Measurements from ENCODE around the gene DHRS7B. TPM values are rescaled to one million over a fixed set of nuclear protein-coding genes. Genes with fewer than 3 reads are reported as not detected.

The DHRS7B gene
- polyA plus RNA-seq, 1 of the 3 experiments (the other 2 are of a cell fraction), result 17.8 TPM

- no peak overlapping the region for H3K4me2 ChIP-seq
- H3K9me2 ChIP-seq, result no peaks in the 10 kb centered on the region
- no peak for DNase-seq
- 84% methylated on average over 9 of the region's 9 CpGs for WGBS (ENCODE audit: low lambda C conversion rate)
- no peaks in the 10 kb centered on the region for H3F3A ChIP-seq (replicated peaks; ENCODE audit: insufficient read depth)
- H3K9ac ChIP-seq, result no peak overlapping the region
- H3K36me3 ChIP-seq (replicated peaks in 1 of 2; ENCODE audit: control insufficient read depth in 1 of 2, insufficient read depth in 2 of 2, low read length in 1 of 2), result peaks cover 4 to 14% of the 10 kb centered on the region in 2 experiments
- peaks cover 0 to 25% of the 10 kb centered on the region in 2 experiments; a peak in 1 of 4 replicates for H3K4me1 ChIP-seq (ENCODE audit: control insufficient read depth in 1 of 2, insufficient read depth in 2 of 2, low read depth in 1 of 2, low read length in 1 of 2)
- no peak overlapping the region for H3K27ac ChIP-seq (ENCODE audit: low read depth in 2 of 2, low read length in 1 of 2)
- H3K9me3 ChIP-seq, result no peaks in the 10 kb centered on the region
- peaks cover 78% of the 10 kb centered on the region for H3K79me2 ChIP-seq (ENCODE audit: insufficient read depth)
- H4K20me1 ChIP-seq (ENCODE audit: insufficient read depth), result peaks cover 67% of the 10 kb centered on the region
- no peak for TF ChIP-seq YY1 (IDR thresholded peaks at IDR 0.05; ENCODE audit: low read depth)
- no peak for TF ChIP-seq IRF3 (IDR thresholded peaks at IDR 0.05; ENCODE audit: low read depth, low read length)
- TF ChIP-seq NFIC (IDR thresholded peaks at IDR 0.05; ENCODE audit: borderline replicate concordance), result no peak
- no peak for TF ChIP-seq FOXJ3 (CRISPR knock-in tag; IDR thresholded peaks at IDR 0.05)
- TF ChIP-seq POLR2AphosphoS5 (IDR thresholded peaks at IDR 0.05; ENCODE audit: low read depth, low read length), result no peak
- TF ChIP-seq USF2 (IDR thresholded peaks at IDR 0.05; ENCODE audit: borderline replicate concordance, low read depth, low read length), result no peak
- ChIA-PET POLR2A (no interaction called here), CTCF (interaction anchor here (0.7 to 1.4 kb wide), 2 partner anchors 70 to 312 kb away, joined by 3 read pairs; no protein-coding TSS in a partner anchor)
- H3K4me3 ChIP-seq (ENCODE audit: low read depth in 2 of 2, low read length in 1 of 2), result no peak overlapping the region
- no peak overlapping the region for H2AFZ ChIP-seq (ENCODE audit: low read depth)
- no peaks in the 10 kb centered on the region for H3K27me3 ChIP-seq (ENCODE audit: insufficient read depth)
Observed at GRCh38 chr17:21199311-21199710, 72.5 kb downstream of the DHRS7B start.

- POLR2A ChIA-PET, result no interaction called here
Observed at GRCh38 chr17:21199856-21200255, 73.1 kb downstream of the DHRS7B start.

More at GRCh38 chr17:21199856-21200255, 73.1 kb downstream of the DHRS7B start:
- H4K20me1 ChIP-seq (ENCODE audit: insufficient read depth), result peaks cover 72% of the 10 kb centered on the region
- 100% methylated on average over 10 of the region's 10 CpGs for WGBS (ENCODE audit: low lambda C conversion rate)
- H3K4me3 ChIP-seq (ENCODE audit: low read depth in 2 of 2, low read length in 1 of 2), result no peak overlapping the region
- H2AFZ ChIP-seq (ENCODE audit: low read depth), result no peak overlapping the region
- H3K9me3 ChIP-seq, result no peaks in the 10 kb centered on the region
- H3K27me3 ChIP-seq (ENCODE audit: insufficient read depth), result no peaks in the 10 kb centered on the region
- no peaks in the 10 kb centered on the region for H3F3A ChIP-seq (replicated peaks; ENCODE audit: insufficient read depth)
- H3K27ac ChIP-seq (ENCODE audit: low read depth in 2 of 2, low read length in 1 of 2), result no peak overlapping the region
- H3K4me1 ChIP-seq (ENCODE audit: control insufficient read depth in 1 of 2, insufficient read depth in 2 of 2, low read depth in 1 of 2, low read length in 1 of 2), result peaks cover 0 to 19% of the 10 kb centered on the region in 2 experiments; a peak in 1 of 4 replicates
- no peaks in the 10 kb centered on the region for H3K9me2 ChIP-seq
- DNase-seq, result no peak
- no peak for TF ChIP-seq SIN3A (IDR thresholded peaks at IDR 0.05; ENCODE audit: borderline replicate concordance, low read depth, low read length)
- no peak for TF ChIP-seq ZBTB33 (IDR thresholded peaks at IDR 0.05; ENCODE audit: borderline replicate concordance, low read depth)
- TF ChIP-seq SMC3 (IDR thresholded peaks at IDR 0.05; ENCODE audit: low read depth, low read length), result no peak
- TF ChIP-seq ELF1 (IDR thresholded peaks at IDR 0.05), result no peak
- TF ChIP-seq EZH2phosphoT487 (IDR thresholded peaks at IDR 0.05; ENCODE audit: borderline replicate concordance, low read depth), result no peak
- no peak for TF ChIP-seq NRF1 (IDR thresholded peaks at IDR 0.05; ENCODE audit: low read depth, low read length)
- no peak for TF ChIP-seq EP300 (IDR thresholded peaks at IDR 0.05; ENCODE audit: borderline replicate concordance in 1 of 2, low read depth in 1 of 2, low read length in 1 of 2)
- no peak for TF ChIP-seq JUND (IDR thresholded peaks at IDR 0.05)
- TF ChIP-seq MAX (IDR thresholded peaks at IDR 0.05; ENCODE audit: low read depth), result no peak
- no peak for TF ChIP-seq MEF2A (IDR thresholded peaks at IDR 0.05; ENCODE audit: borderline replicate concordance, low read depth)
- no peak for TF ChIP-seq FOSL2 (IDR thresholded peaks at IDR 0.05; ENCODE audit: borderline replicate concordance, low read depth)
- TF ChIP-seq RCOR1 (IDR thresholded peaks at IDR 0.05; ENCODE audit: low read length), result no peak
- TF ChIP-seq GABPA (IDR thresholded peaks at IDR 0.05; ENCODE audit: low read depth), result no peak
- no peak for TF ChIP-seq IRF3 (IDR thresholded peaks at IDR 0.05; ENCODE audit: low read depth, low read length)
- TF ChIP-seq TEAD4 (IDR thresholded peaks at IDR 0.05; ENCODE audit: borderline replicate concordance, insufficient read depth), result no peak
- TF ChIP-seq TCF12 (IDR thresholded peaks at IDR 0.05), result no peak
- no peak for TF ChIP-seq NFIC (IDR thresholded peaks at IDR 0.05; ENCODE audit: borderline replicate concordance)
- CTCF ChIA-PET, result interaction anchor here (0.6 to 2.5 kb wide), 6 partner anchors 71 to 971 kb away, joined by 3 to 8 read pairs (median 4); no protein-coding TSS in a partner anchor
- no peak overlapping the region for H3K4me2 ChIP-seq
- no peak overlapping the region for H3K9ac ChIP-seq
- H3K36me3 ChIP-seq (replicated peaks in 1 of 2; ENCODE audit: control insufficient read depth in 1 of 2, insufficient read depth in 2 of 2, low read length in 1 of 2), result peaks cover 4 to 14% of the 10 kb centered on the region in 2 experiments
- peaks cover 83% of the 10 kb centered on the region for H3K79me2 ChIP-seq (ENCODE audit: insufficient read depth)

Data from SK-N-SH (cell line).